Lower leg skin (tissue), 4 donors: ENCODE measurements around the gene GOLGA7B. TPM values are rescaled to one million over a fixed set of nuclear protein-coding genes. Genes with fewer than 3 reads are reported as not detected.

ENCODE experiments used
- DNase-seq, 2 donors: peaks; one replicate each; pipeline ENCODE4 v3.0.0-alpha.2; 2019; ENCODE audit warnings: low spot score in 2 of 2
- H3K4me3 ChIP-seq: fragments of 200-600 bp; sonication (generic); 2 replicates; pipeline ENCODE4 v1.5.1; 2017; ENCODE audit warnings: mild to moderate bottlenecking, low read depth; ENCODE audit not compliant: poor library complexity, severe bottlenecking
- POLR2A ChIP-seq, 2 donors: fragments of 450-650 bp; IDR thresholded peaks; one replicate each; pipeline ENCODE4 v1.6.1; 2016 to 2017; ENCODE audit warnings: antibody characterized with exemption in 2 of 2, mild to moderate bottlenecking in 1 of 2, moderate library complexity in 1 of 2
- WGBS, 2 donors: methylation state at CpG; one replicate each; pipeline ENCODE4 v1.1.5; 2018; 5-methylcytosine and 5-hydroxymethylcytosine counted together
- intact Hi-C: fragments of 100-400 bp; cut with DNase I; formaldehyde crosslinking; loops from one replicate; pipeline ENCODE4 v1.15.0; 2023; ENCODE audit warnings: low total_unique reads
- total RNA-seq, 4 donors: library from RNA; depleted of rRNA; stranded (reverse); fragments of >200 nt; gene quantifications; one replicate each; pipeline ENCODE4 v1.1.0, GENCODE V29; 2016
- TF ChIP-seq, protein P1 (sequence below), 3 donors: fragments of 450-650 bp; IDR thresholded peaks; one replicate each; pipeline ENCODE4 v1.5.1; 2016; ENCODE audit warnings: antibody characterized with exemption in 3 of 3, mild to moderate bottlenecking in 3 of 3, moderate library complexity in 2 of 3

Gene GOLGA7B
- total RNA-seq, 4 donors from 2014 or later = 7.3 to 17.3 (median 7.8) TPM

DNA sequence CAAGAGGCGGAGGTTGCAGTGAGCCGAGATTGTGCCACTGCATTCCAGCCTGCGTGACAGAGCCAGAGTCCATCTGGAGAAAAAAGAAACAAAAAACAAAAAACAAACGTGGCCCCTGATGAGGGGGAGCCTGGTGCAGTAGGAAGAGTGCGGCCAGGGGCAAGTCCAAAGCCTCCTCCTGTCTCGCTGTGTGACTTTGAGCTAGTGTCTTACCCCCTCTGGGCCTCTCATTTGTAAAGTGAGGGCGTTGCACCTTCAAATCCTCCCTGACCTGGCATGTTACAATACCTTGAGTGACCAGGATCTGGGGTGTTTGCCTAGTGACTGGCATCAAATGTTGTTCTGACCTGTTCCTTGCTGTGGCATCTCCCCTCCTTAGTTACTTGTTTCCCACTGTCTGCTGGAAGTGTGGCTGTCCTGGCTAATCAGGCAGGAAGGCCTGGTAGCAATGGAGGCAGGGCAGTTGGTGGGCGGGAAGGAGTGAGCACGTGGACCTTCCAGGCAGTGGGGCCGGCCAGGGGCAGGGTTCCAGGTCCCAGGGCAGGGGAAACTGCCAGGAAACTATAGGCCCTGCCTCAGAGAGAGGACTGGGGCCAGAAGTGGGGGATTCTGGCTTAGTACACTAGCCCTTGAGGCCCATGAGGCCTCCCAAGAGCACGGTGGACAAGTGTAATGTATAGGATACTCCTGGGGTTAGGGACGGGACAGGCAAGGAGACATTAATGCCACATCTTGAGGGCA lies 24.5 kb upstream of the GOLGA7B start:
- H3K4me3 ChIP-seq = no peak overlapping the region
- no peak for DNase-seq
- intact Hi-C loops = no loop called here
- 74 to 85% methylated on average over 12 of the region's 12 CpGs for WGBS, 2 donors
- no peak for TF ChIP-seq POLR2A (IDR thresholded peaks at IDR 0.05)
- TF ChIP-seq, protein P1, sequence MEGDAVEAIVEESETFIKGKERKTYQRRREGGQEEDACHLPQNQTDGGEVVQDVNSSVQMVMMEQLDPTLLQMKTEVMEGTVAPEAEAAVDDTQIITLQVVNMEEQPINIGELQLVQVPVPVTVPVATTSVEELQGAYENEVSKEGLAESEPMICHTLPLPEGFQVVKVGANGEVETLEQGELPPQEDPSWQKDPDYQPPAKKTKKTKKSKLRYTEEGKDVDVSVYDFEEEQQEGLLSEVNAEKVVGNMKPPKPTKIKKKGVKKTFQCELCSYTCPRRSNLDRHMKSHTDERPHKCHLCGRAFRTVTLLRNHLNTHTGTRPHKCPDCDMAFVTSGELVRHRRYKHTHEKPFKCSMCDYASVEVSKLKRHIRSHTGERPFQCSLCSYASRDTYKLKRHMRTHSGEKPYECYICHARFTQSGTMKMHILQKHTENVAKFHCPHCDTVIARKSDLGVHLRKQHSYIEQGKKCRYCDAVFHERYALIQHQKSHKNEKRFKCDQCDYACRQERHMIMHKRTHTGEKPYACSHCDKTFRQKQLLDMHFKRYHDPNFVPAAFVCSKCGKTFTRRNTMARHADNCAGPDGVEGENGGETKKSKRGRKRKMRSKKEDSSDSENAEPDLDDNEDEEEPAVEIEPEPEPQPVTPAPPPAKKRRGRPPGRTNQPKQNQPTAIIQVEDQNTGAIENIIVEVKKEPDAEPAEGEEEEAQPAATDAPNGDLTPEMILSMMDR (IDR thresholded peaks at IDR 0.05) = no peak

- 50 to 67% methylated on average over 1 of the region's 1 CpG for WGBS, 2 donors
- no peak for TF ChIP-seq POLR2A (IDR thresholded peaks at IDR 0.05)
- TF ChIP-seq, protein P1 (IDR thresholded peaks at IDR 0.05) = no peak
- no peak overlapping the region for H3K4me3 ChIP-seq
- intact Hi-C loops = no loop called here
- DNase-seq = no peak
Observed at GRCh38 chr10:97826892-97827291, 22.8 kb upstream of the GOLGA7B start.

DNA sequence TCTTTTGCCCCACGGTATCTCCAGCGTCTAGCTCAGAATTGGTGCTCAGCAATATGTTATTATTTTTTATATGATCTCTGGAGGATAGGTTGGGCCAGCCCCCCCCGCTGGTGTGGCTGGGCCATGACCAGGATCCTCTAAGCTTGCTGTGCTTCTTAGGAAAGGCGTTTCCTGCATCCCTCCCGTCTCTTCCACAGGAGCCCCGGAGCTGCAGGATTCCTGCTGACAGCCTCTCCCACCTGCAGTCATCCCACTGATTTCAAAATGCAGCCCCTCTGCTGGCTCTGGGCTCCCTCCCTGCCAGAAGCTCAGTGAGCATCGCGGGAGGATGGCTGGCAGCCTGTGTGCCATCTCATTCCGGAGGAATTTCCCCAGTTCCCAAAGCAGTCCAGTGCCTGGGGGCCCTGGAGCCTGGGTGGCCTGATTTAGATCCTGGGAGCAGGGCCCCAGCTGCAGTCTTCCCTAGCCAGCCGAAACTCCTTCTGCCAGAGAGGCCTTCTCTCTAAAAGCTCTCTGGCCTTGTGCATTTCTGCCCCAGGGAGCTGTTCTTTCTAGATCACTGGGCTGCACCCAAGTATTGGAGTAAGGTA lies 21.8 kb upstream of the GOLGA7B start:
- no peak overlapping the region for H3K4me3 ChIP-seq
- WGBS, 2 donors = 31% methylated on average over 7 to 10 of the region's 10 CpGs
- TF ChIP-seq POLR2A (IDR thresholded peaks at IDR 0.05) = no peak
- TF ChIP-seq, protein P1 (IDR thresholded peaks at IDR 0.05) = no peak
- no peak for DNase-seq
- intact Hi-C loops = no loop called here

GRCh38 chr10:97828721-97829120 lies 20.9 kb upstream of the GOLGA7B start:
- TF ChIP-seq, protein P1 (IDR thresholded peaks at IDR 0.05) = no peak
- no peak for TF ChIP-seq POLR2A (IDR thresholded peaks at IDR 0.05)
- WGBS, 2 donors = 79 to 80% methylated on average over 2 of the region's 2 CpGs
- intact Hi-C loops = no loop called here
- DNase-seq = no peak
- H3K4me3 ChIP-seq = no peak overlapping the region

- 13 to 16% methylated on average over 3 of the region's 3 CpGs for WGBS, 2 donors
- no peak for DNase-seq
- intact Hi-C loops = no loop called here
- H3K4me3 ChIP-seq = no peak overlapping the region
- no peak for TF ChIP-seq POLR2A (IDR thresholded peaks at IDR 0.05)
- TF ChIP-seq, protein P1 (IDR thresholded peaks at IDR 0.05) = no peak
Observed at GRCh38 chr10:97830064-97830463, 19.6 kb upstream of the GOLGA7B start.
